Activated T-cell treated with anti-CD3 and anti-CD28 coated beads, Interleukin-2, amount 50 U/mL, for 4 hours (primary cell): Measurements from ENCODE around the gene CALB2. TPM values are rescaled to one million over a fixed set of nuclear protein-coding genes. Genes with fewer than 3 reads are reported as not detected.
"Not testable (repeated sequence)": the region's sequence is repeated elsewhere in the genome, so short reads cannot be mapped to it uniquely, and the experiment has no call there.

Source experiments
- ATAC-seq, 2 donors: fragments of 200-7000 bp; cut with Tn5 transposase; one replicate each; pipeline ENCODE4 v1.10.0; 2021
- DNase-seq: peaks from one replicate; pipeline ENCODE4 v3.0.0-alpha.2; 2020
- H3K27me3 Mint-ChIP-seq: one replicate; pipeline ENCODE4 v1.8.0; 2021; ENCODE audit warnings: low read depth, mixed read lengths
- H3K36me3 Mint-ChIP-seq: one replicate; pipeline ENCODE4 v1.8.0; 2022; ENCODE audit warnings: mixed read lengths; ENCODE audit not compliant: insufficient read depth
- H3K4me1 Mint-ChIP-seq: one replicate; pipeline ENCODE4 v1.8.0; 2021; ENCODE audit warnings: low read depth, mixed read lengths
- H3K4me3 Mint-ChIP-seq: one replicate; pipeline ENCODE4 v1.8.0; 2021; ENCODE audit warnings: mild to moderate bottlenecking, moderate library complexity, mixed read lengths
- H3K9me3 Mint-ChIP-seq: one replicate; pipeline ENCODE4 v1.8.0; 2021; ENCODE audit warnings: mixed read lengths
- total RNA-seq, 3 donors: library from RNA; stranded (reverse); gene quantifications; one replicate each; pipeline ENCODE4 v1.2.1, GENCODE V29; 2021

CALB2 gene, protein sequence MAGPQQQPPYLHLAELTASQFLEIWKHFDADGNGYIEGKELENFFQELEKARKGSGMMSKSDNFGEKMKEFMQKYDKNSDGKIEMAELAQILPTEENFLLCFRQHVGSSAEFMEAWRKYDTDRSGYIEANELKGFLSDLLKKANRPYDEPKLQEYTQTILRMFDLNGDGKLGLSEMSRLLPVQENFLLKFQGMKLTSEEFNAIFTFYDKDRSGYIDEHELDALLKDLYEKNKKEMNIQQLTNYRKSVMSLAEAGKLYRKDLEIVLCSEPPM
- not detected for total RNA-seq

DNA sequence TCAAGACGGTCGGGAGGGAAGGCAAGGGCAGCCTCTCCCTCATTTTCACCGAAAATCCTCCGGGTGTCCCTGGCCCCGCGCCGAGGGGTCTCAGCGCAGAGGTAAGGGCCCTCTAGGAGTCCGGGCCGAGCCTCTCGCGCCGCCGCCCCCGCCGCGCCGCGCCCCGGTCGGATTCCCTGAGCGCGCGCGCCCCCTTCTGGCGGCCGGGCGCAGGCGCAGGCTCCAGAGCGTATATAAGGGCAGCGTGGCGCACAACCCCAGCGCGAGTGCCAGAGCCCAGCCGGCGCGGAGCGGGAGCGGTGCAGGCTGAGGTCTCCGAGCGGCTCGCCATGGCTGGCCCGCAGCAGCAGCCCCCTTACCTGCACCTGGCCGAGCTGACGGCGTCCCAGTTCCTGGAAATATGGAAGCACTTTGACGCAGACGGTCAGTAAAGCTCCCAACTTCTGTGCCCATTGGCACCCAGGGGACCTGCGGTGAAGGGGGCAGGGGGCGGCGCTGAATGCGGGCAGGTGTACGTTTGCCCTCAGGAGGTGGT is at the start of gene CALB2:
CALB2 (plus strand) TSS at position 260 of the 535 bp plus-strand sequence; CDS start at position 330, 70 bp downstream.
- no peak within 1 kb of the TSS for H3K4me3 Mint-ChIP-seq
- H3K27me3 Mint-ChIP-seq, result peaks cover 32% of the 10 kb centered on the region
- H3K4me1 Mint-ChIP-seq, result no peaks in the 10 kb centered on the region
- H3K36me3 Mint-ChIP-seq, result no peaks in the 10 kb centered on the region
- no peaks in the 10 kb centered on the region for H3K9me3 Mint-ChIP-seq
- DNase-seq (peak; percentile 55), ATAC-seq (peak; percentile 90 to 91)

DNA sequence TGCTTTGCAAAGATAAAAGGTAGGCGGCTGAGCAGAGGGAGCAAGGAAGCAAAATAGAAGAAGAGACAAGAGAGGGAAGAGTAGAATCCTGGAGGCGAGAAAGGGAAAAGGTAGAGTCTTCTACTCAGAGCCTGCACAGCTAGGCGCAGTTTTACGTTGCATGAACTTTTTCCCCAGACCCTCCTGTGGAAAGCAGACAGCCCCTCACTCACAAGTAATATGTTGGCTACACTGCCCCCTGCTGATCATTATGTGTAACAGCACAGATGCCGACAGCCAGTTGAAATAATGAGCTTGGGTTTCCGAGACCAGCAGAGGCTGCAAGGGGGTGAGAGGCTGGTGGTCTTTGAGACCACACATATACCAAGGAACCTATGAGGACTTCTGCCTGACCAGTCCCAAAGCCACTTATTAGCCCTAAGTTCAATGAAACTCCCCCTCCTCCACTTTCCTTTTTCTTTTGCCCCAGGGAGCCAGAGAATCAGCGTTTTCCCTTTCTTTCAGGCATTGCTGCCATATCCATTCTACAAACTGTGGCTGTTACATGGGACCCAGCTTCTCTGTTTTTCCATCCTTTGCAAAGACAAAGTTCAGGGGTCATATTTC is 46.9 kb upstream of the CALB2 start:
- ATAC-seq (peak in 1 of 2 donors; percentile 32), DNase-seq (peak; percentile 11)
- H3K9me3 Mint-ChIP-seq, result no peaks in the 10 kb centered on the region
- H3K4me1 Mint-ChIP-seq, result no peaks in the 10 kb centered on the region
- peaks cover 36% of the 10 kb centered on the region for H3K27me3 Mint-ChIP-seq
- H3K36me3 Mint-ChIP-seq, result no peaks in the 10 kb centered on the region
- no peak overlapping the region for H3K4me3 Mint-ChIP-seq

DNA sequence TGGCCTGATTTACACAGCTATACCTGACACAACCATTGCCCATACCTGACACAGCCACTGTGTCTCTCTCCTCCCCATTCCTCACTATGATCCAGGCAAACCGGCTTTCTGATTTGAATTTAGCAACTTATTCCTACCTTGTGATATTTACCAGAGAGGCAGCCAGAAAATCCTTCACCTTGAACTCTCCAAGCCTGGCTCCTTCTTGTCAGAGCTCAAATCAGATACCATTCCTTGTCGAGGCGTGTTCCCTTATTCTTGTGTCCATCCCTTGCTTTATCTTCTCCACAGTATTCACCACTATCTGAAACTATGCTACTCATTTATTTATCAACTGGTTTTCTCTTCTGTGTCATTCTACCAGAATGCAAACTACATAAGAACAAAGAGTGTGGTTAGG is 44.9 kb upstream of the CALB2 start:
- H3K36me3 Mint-ChIP-seq, H3K4me1 Mint-ChIP-seq, H3K9me3 Mint-ChIP-seq, DNase-seq, ATAC-seq, H3K4me3 Mint-ChIP-seq: not testable (repeated sequence)
- peaks cover 35% of the 10 kb centered on the region for H3K27me3 Mint-ChIP-seq

DNA sequence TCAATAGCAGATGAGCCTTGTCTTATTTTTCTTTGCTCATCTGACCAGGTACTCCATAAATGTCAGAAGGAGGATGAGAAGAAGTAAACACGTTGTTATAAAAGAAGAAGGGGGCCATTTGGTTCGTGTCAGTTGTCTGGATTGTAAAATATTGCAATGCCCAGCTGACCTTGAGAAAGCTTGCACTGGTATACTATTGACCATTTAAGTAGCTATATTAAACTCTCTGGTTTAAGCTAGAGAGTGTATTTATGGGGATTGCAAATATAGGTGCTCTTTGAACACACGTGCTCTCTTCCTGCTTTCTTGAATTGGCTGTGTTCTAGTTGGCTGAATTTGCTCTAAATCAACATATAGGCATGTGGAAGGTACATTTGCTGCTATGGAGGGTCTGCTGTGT is 43.3 kb upstream of the CALB2 start:
- ATAC-seq (no peak), DNase-seq (no peak)
- H3K4me1 Mint-ChIP-seq, result no peaks in the 10 kb centered on the region
- no peak overlapping the region for H3K4me3 Mint-ChIP-seq
- H3K9me3 Mint-ChIP-seq, result no peaks in the 10 kb centered on the region
- H3K27me3 Mint-ChIP-seq, result peaks cover 34% of the 10 kb centered on the region
- no peaks in the 10 kb centered on the region for H3K36me3 Mint-ChIP-seq

DNA sequence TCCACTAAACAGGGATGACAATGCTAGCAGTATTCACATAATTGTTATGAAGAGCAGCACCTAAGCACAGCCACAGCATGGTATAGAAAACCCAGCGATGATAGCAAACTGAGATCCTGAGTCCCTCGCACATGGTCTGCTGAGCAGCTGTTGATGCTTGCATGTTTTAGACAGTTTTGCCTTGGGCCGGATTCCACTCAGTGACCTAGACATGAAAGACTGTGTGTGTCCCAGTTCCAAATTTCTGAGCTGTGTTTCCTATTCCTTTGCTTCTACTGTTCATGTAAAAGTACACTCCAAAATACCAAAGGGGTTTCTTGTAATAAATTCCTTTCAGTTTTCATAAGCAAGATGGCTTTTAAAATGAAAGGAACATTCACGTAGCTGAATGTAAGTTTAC is 38.5 kb upstream of the CALB2 start:
- Mint-ChIP-seq H3K4me1 (no peaks in the 10 kb centered on the region), H3K4me3 (no peak overlapping the region), H3K9me3 (no peaks in the 10 kb centered on the region), H3K36me3 (no peaks in the 10 kb centered on the region), H3K27me3 (peaks cover 31% of the 10 kb centered on the region)
- ATAC-seq, result no peak
- no peak for DNase-seq

DNA sequence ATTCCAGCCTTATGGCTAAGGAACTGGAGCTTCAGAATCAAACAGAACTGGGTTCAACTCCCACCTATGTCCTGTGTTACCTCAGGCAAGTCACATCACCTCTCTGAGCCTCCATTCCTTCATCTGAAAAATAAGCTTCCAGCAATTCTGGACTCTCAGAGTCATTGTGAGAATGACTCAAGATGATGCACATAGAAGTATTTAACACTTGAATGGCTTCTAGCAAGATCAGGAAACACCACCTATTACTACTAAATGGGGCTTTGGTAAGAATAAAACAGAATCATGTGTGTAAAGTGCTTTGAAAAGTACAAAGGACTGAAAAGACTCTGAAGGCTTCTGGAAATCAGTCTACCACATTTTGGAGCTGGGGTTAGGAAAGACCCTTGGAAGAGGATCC is 30.8 kb upstream of the CALB2 start:
- Mint-ChIP-seq H3K36me3 (no peaks in the 10 kb centered on the region), H3K9me3 (no peaks in the 10 kb centered on the region), H3K4me1 (no peaks in the 10 kb centered on the region), H3K4me3 (no peak overlapping the region), H3K27me3 (peaks cover 16% of the 10 kb centered on the region)
- ATAC-seq (no peak), DNase-seq (no peak)

DNA sequence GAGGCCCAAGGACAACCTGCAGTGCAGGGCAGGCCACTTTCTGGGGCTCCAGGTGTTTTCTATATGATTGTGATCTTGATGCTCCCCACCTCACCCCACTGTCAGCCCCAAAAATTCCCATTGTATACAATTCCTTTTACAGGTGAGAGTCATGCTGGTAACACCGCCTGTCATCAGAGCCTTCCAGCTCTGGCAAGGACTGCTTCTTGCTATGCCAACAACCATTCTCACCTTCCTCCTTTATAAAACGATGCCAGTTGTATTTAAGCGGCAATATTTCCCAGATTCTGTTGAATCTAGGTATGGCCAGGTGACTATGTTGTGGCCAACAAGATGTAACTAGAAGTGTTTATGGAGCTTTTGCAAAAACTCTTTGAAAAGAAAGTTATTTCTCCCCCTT is 30.4 kb upstream of the CALB2 start:
- peaks cover 16% of the 10 kb centered on the region for H3K27me3 Mint-ChIP-seq
- ATAC-seq (no peak), DNase-seq (no peak)
- H3K36me3 Mint-ChIP-seq, result no peaks in the 10 kb centered on the region
- H3K4me3 Mint-ChIP-seq, result no peak overlapping the region
- H3K4me1 Mint-ChIP-seq, result no peaks in the 10 kb centered on the region
- H3K9me3 Mint-ChIP-seq, result no peaks in the 10 kb centered on the region

DNA sequence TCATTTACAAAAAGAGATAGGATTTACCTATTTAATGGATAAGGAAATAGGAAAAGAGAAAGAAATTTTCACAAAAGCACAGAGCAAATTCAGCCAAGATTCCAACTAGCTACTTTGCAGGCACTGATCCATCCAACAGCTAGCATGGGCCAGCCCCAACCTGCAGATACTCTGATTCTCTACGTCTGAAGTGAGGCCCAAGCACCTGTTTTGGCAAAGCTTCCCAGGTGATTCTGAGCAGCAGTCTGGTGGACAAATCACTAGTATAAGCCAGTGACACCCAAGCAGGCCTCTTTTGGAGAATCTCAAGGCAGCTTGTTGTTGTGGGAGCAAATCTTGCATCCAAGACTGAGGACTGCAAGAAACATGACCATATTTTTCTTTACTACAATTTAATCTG is 20.9 kb upstream of the CALB2 start:
- no peak for DNase-seq
- no peaks in the 10 kb centered on the region for H3K4me1 Mint-ChIP-seq
- H3K27me3 Mint-ChIP-seq, result peaks cover 31% of the 10 kb centered on the region
- no peak overlapping the region for H3K4me3 Mint-ChIP-seq
- peaks cover 7% of the 10 kb centered on the region for H3K9me3 Mint-ChIP-seq
- ATAC-seq, result no peak
- peaks cover 1% of the 10 kb centered on the region for H3K36me3 Mint-ChIP-seq

DNA sequence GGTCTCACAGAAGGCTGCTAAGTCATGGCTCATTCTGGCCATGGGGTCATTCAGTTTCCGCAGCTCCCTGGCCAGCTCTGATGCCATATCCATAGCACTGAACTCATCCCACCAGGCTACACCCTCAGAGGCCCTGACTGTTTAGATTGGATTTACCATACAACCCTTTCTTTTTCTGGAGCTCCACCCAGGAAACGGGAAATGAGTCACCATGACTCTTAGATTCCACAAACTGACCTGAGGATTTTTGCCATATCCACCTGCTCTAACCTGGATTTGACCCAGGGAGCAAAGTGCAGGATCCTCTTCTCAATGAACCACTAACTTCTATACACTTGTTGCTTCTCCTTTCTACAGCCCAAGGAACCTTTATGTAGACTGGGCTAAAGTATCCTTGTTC is 20.3 kb upstream of the CALB2 start:
- H3K4me3 Mint-ChIP-seq, result no peak overlapping the region
- peaks cover 31% of the 10 kb centered on the region for H3K27me3 Mint-ChIP-seq
- no peak for ATAC-seq
- no peak for DNase-seq
- peaks cover 1% of the 10 kb centered on the region for H3K36me3 Mint-ChIP-seq
- no peaks in the 10 kb centered on the region for H3K4me1 Mint-ChIP-seq
- H3K9me3 Mint-ChIP-seq, result peaks cover 7% of the 10 kb centered on the region

DNA sequence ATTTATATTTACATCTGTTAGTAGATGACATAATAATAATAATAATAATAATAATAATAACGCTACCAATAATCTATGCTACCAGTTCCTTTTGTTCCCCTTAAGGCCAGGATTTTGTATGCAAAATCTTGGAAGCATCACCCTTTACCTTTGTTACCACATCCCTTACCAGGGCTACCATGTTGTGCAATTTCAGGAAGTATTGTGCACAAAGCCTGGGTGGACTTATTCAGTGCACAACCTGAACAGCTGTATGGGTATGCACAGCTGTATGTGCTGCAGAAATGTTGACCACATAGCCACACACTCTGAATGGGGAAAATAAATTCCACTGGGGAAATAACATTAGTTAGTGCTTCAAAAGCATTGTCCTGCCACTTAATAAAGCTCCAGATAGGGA is 19.9 kb upstream of the CALB2 start:
- Mint-ChIP-seq H3K27me3 (peaks cover 31% of the 10 kb centered on the region), H3K4me1 (no peaks in the 10 kb centered on the region), H3K4me3 (no peak overlapping the region), H3K36me3 (peaks cover 1% of the 10 kb centered on the region), H3K9me3 (peaks cover 7% of the 10 kb centered on the region)
- ATAC-seq, result no peak
- DNase-seq, result no peak

DNA sequence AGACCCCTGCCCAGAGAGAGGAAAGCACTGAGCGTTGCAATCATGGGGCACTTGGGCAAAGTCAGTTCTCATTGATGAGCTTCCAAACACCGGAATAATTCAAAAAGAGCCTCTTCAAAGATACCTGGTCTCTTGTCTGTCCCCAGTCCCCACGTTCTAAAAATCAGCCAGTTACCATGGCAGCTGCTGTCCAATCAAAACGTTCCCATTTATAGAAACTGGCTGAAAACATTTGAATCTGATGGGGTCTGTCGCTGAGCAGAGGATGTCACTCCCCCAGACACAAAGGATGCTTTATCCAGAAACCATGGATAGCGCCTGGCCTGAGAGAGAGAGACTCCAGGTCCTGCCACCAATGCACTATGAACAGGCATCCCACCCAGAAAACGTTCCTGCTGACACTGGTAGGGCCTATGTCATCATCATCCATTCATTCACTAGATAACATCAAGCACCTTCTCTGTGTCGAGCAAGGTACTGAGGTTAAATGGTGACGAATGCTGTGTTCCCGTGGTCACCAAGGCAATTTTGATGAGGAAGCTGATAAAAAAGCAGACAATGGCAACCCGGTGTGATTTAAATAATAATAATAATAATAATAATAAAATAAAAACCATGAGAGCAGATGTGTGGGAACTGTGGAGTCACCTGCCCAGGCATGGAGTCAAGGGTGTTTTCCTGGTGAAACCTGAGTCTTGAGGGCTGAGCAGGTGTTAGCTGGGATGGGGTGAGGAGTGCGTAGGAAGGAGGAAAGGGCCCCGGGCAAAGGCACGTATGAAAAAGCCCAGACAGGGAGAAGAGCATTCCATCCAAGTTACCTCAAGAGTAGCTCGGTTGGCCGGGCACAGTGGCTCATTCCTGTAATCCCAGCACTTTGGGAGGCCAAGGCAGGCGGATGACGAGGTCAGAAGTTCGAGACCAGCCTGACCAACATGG is 19.0 kb upstream of the CALB2 start:
- H3K4me1 Mint-ChIP-seq, result no peaks in the 10 kb centered on the region
- H3K4me3 Mint-ChIP-seq, result no peak overlapping the region
- ATAC-seq (no peak), DNase-seq (no peak)
- peaks cover 1% of the 10 kb centered on the region for H3K36me3 Mint-ChIP-seq
- H3K27me3 Mint-ChIP-seq, result peaks cover 31% of the 10 kb centered on the region
- peaks cover 7% of the 10 kb centered on the region for H3K9me3 Mint-ChIP-seq

DNA sequence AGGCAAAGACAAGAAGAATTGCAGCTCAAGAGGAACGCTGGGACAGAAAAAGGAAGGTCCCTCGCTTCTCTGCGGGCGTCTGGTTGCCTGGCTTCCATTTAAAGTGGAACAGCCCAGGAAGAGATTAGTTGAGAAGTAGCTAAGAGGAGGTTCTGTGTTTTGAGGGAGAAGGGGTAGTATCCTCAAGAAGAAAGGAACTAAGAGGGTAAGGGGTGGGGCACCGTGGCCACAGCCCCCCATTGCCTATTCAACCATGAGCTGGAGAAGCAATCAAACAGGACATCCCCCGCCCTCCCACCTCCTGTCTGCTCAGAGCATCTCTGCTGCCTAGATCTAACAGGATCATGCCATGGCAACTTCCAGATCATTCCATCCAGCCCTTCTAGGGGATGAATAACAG is 18.1 kb upstream of the CALB2 start:
- Mint-ChIP-seq H3K9me3 (peaks cover 6% of the 10 kb centered on the region), H3K27me3 (peaks cover 33% of the 10 kb centered on the region), H3K36me3 (peaks cover 1% of the 10 kb centered on the region), H3K4me3 (no peak overlapping the region), H3K4me1 (no peaks in the 10 kb centered on the region)
- DNase-seq (no peak), ATAC-seq (no peak)

DNA sequence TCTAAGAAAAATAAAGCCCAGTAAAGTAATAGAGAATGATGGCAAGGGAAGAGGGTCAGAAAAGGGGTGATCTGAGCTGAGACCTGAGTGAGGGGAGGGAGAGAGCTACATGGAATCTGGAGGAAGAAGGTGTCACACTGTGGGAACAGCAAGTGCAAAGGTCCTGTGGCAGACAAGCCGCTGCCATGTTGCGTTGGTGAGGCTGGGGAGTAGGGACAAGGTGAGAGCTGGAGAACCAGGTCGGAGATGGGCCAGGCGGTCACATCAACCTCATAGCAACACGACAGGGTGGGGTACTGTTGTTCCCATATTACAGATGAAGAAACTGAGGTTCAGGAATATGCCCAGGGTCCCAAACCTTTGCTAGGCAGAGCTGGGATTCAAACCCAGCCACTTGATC is 16.6 kb upstream of the CALB2 start:
- DNase-seq (no peak), ATAC-seq (no peak)
- Mint-ChIP-seq H3K4me1 (no peaks in the 10 kb centered on the region), H3K4me3 (no peak overlapping the region), H3K27me3 (peaks cover 30% of the 10 kb centered on the region), H3K9me3 (no peaks in the 10 kb centered on the region), H3K36me3 (no peaks in the 10 kb centered on the region)

DNA sequence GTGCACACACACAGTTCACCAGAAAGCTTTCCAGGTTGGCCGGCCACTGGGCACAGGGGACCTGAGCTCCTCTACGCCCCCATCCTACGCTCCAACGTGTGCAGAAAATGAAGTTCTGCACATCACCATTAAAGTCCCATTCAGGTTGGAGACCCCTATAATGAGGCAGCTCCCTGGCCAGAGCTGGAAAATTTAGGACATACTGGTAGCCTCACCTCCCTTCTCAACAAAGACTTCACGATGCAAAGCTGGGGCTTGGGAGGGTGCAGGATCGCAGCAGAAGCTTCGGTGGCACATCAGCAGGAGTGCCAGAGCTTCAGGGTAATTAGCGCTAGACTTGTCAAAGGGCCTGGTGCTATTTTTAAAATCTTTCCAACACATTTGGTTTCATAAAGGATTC is 15.4 kb upstream of the CALB2 start:
- DNase-seq (no peak), ATAC-seq (no peak)
- no peak overlapping the region for H3K4me3 Mint-ChIP-seq
- H3K27me3 Mint-ChIP-seq, result peaks cover 27% of the 10 kb centered on the region
- no peaks in the 10 kb centered on the region for H3K36me3 Mint-ChIP-seq
- no peaks in the 10 kb centered on the region for H3K9me3 Mint-ChIP-seq
- no peaks in the 10 kb centered on the region for H3K4me1 Mint-ChIP-seq
